ENCODE data around the gene USP10.

DNA sequence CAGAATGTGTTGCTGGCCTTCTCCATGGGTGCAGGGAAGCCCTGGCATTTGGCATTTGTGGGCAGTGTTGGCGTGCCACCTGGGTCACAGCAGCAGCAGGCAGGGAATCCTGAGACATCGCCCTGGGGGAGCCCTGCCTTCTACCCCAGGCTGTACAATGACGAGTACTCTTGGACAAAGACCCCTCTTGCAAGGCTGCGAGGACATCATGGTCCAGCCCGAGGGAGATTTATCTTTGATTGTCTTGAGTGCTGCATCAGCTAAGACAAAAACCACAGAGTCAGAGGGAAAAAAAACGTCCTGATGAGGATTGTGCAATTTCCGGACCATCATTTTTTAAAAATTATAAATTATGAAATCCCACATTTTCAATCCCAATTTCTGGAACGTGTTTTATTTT is 123.7 kb downstream of the USP10 start:
- no peak for TF ChIP-seq YY1 (IDR thresholded peaks at IDR 0.05; ENCODE audit: insufficient read depth, insufficient read length)
- TF ChIP-seq ZNF274 (IDR thresholded peaks at IDR 0.05; ENCODE audit: low read depth, low read length): no peak
- no peak for TF ChIP-seq SUZ12 (IDR thresholded peaks at IDR 0.05; ENCODE audit: extremely low read depth, insufficient read depth, insufficient read length)

Measured in NT2/D1 (cell line).